GM20000 (cell line): Measurements from ENCODE around the gene KISS1.
A peak's percentile ranks its signal among the peaks of the same experiment; 100 is the strongest.

Source experiments
- DNase-seq: peaks from one replicate; pipeline ENCODE4 v3.0.0; 2012; ENCODE audit warnings: low spot score
- CTCF ChIP-seq: IDR thresholded peaks from 2 replicates; pipeline ENCODE4 v1.5.1; 2012; ENCODE audit warnings: mild to moderate bottlenecking, control low read depth; ENCODE audit errors: extremely low read depth, missing control alignments

Gene KISS1

GRCh38 chr1:204191456-204191855 is 4.8 kb downstream of the KISS1 start:
- TF ChIP-seq CTCF: no peak
- no peak for DNase-seq

GRCh38 chr1:204190212-204191211 is 5.8 kb downstream of the KISS1 start:
- no peak for DNase-seq
- no peak for TF ChIP-seq CTCF

DNA sequence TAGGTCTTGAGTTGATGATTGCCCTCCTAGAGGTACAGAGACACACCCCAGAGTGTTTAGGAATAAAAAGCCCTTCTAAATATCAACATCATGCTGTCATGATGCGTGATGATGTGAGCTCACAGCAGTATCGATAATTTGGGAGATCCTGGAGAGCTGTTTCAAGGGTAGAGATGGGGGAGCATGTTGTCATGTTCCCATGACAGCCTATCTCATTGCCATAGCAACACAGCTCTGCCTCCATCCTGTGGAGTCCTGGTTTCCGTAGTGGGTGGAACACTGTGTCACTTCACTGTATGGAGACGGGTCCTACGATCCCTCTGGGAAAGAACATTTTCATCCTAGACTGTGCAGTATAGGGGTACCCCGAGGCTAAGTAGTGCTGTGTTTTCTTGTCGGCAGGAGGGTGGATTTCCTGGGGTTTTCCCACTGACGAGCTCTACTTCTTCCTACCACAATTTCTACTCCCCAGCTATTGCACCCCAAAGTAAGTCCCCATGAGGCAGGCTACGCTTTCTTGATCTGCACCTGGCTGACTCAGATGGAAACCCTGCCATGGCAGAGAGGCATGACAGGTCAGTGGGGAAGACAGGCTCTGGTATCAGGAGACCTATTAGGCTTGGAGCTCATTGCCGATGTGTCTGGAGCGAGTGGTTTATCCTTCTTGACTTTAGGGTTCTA is 7.2 kb downstream of the KISS1 start:
- no peak for TF ChIP-seq CTCF
- peak; percentile 50 for DNase-seq

DNA sequence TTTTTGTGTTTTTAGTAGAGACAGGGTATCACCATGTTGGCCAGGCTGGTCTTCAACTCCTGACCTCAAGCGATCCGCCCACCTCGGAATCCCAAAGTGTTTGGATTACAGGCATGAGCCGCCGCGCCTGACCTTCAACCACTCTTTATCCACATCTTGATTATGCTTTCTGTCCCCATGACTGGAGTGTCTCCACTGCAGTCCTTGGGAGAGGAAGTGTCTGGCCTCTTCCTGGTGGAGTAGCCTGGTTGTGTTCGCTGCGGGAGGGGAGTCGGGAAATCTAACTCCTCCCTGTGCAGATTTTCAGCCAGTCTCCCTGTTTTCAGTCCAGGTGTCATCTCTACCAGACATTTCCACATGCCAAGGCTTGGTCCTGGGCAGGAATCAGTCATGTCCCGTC is 9.7 kb downstream of the KISS1 start:
- TF ChIP-seq CTCF: no peak
- DNase-seq: no peak

GRCh38 chr1:204181116-204181515 is 15.2 kb downstream of the KISS1 start:
- TF ChIP-seq CTCF: no peak
- DNase-seq: no peak

DNA sequence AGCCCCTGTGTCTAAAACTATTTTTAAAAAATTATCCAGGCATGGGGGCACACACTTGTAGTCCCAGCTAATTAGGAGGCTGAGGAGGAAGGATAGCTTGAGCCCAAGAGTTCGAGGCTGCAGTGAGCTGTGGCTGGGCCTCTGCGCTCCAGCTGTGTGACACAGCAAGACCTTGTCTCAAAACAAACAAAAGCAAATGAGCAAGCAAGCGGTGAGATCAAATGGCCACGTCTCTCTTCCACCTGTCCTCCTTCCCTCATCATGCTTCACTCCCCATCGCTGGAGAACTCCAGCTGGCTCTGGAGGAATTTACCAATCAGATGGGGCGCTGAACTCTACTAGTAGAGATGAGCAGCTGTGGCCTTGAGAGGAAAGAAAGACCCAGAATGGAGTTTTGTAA is 16.2 kb downstream of the KISS1 start:
- no peak for DNase-seq
- TF ChIP-seq CTCF: no peak

GRCh38 chr1:204178487-204179281 is 17.6 kb downstream of the KISS1 start:
- DNase-seq: no peak
- TF ChIP-seq CTCF: no peak
